Lung (tissue), 12 donors: Measurements from ENCODE around the gene MDK. TPM values are rescaled to one million over a fixed set of nuclear protein-coding genes. Genes with fewer than 3 reads are reported as not detected.

Source experiments
- ATAC-seq: fragments of 200-7000 bp; cut with Tn5 transposase; one replicate; pipeline ENCODE4 v1.9.1; 2020; ENCODE audit warnings: moderate number of reproducible peaks; ENCODE audit not compliant: insufficient read depth, low FRiP score
- DNase-seq, 3 donors: peaks; one replicate each; pipeline ENCODE4 v3.0.0-alpha.2; 2013 to 2017
- H3K27ac ChIP-seq, 2 donors: one replicate each; pipeline ENCODE4 v1.5.1; 2013; ENCODE audit warnings: mild to moderate bottlenecking in 2 of 2, moderate library complexity in 2 of 2, control low read depth in 1 of 2, inconsistent platforms in 1 of 2, low read depth in 1 of 2, low read length in 1 of 2
- H3K27me3 ChIP-seq, 3 donors: one replicate each; pipeline ENCODE4 v1.5.1; 2013; ENCODE audit warnings: low read length in 2 of 3; ENCODE audit not compliant: control insufficient read depth in 3 of 3, insufficient read depth in 3 of 3
- H3K36me3 ChIP-seq, 4 donors: one replicate each; pipeline ENCODE4 v1.5.1; 2013; ENCODE audit warnings: low read length in 4 of 4, mild to moderate bottlenecking in 1 of 4, moderate library complexity in 1 of 4; ENCODE audit not compliant: control insufficient read depth in 4 of 4, insufficient read depth in 4 of 4
- H3K4me1 ChIP-seq, 5 donors: one replicate each; pipeline ENCODE4 v1.5.1; 2013; ENCODE audit warnings: low read length in 5 of 5, mild to moderate bottlenecking in 2 of 5, moderate library complexity in 1 of 5; ENCODE audit not compliant: control insufficient read depth in 5 of 5, insufficient read depth in 5 of 5
- H3K4me3 ChIP-seq: one replicate; pipeline ENCODE4 v1.5.1; 2013; ENCODE audit warnings: mild to moderate bottlenecking, control low read depth, moderate library complexity
- H3K9ac ChIP-seq, 2 donors: one replicate each; pipeline ENCODE4 v1.5.1; 2013; ENCODE audit warnings: low read length in 2 of 2, control low read depth in 1 of 2; ENCODE audit not compliant: insufficient read depth in 1 of 2
- H3K9me3 ChIP-seq, 4 donors: one replicate each; pipeline ENCODE4 v1.5.1; 2013; ENCODE audit warnings: low read length in 3 of 4, mild to moderate bottlenecking in 1 of 4, moderate library complexity in 1 of 4; ENCODE audit not compliant: control insufficient read depth in 4 of 4, insufficient read depth in 3 of 4
- WGBS, 2 donors: extraction: QIAGEN DNeasy Blood & Tissue Kit; methylation state at CpG; one replicate each; pipeline ENCODE4 v1.1.7; 2013; 5-methylcytosine and 5-hydroxymethylcytosine counted together
- polyA plus RNA-seq, 2 donors: library from polyadenylated mRNA; stranded (reverse); fragments of 200-250 nt; gene quantifications; one replicate each; pipeline ENCODE4 v1.2.1, GENCODE V29; 2013
- total RNA-seq, 2 donors: library from RNA; depleted of rRNA in 1 of 2; stranded (reverse); fragments of >200 nt in 1 of 2; gene quantifications; one replicate each; pipeline ENCODE4 v1.2.1, GENCODE V29; 2014 to 2021
- TF ChIP-seq, protein P1 (sequence below): IDR thresholded peaks from 2 replicates; pipeline ENCODE4 v1.5.1; 2012; ENCODE audit warnings: mild to moderate bottlenecking; ENCODE audit errors: control extremely low read depth, extremely low read depth
- donor health status: control.
- donor health status: control.
- donor health status: Bipolar disorder and iron deficiency.
- donor health status: healthy.
- donor health status: DM: yes; HTN: yes; CAD: no.

MDK gene
- total and polyA plus RNA-seq, 4 donors, result 26.9 to 134 (median 41.5) TPM

DNA sequence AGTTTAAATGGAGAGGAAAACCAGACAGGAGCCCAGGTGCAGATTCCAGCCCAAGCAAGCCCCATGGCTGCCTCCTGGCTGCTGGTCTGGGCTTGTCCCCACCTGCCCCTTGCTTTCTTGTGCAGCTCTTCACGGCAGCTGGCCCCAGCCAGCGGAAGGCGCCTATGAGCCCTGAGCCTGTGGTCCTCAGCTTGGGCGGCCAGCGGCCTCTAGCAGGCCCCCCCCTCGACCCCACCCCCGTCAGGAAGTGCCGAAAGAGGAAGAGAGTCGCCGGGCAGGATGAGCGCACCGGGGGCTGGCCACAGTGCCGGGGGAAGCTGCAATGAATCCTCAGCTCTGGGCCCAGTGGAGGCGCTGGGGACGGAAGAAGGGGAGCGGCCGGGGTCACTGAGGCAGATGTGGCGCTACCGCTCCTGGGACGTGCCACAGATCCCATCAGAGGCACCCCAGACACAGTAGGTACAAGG is 36.3 kb upstream of the MDK start:
- H3K27me3 ChIP-seq, result peaks cover 0 to 5% (median 0%) of the 10 kb centered on the region in 3 donors
- DNase-seq, result peak in 2 of 3 donors; percentile 29 to 47
- TF ChIP-seq, protein P1, sequence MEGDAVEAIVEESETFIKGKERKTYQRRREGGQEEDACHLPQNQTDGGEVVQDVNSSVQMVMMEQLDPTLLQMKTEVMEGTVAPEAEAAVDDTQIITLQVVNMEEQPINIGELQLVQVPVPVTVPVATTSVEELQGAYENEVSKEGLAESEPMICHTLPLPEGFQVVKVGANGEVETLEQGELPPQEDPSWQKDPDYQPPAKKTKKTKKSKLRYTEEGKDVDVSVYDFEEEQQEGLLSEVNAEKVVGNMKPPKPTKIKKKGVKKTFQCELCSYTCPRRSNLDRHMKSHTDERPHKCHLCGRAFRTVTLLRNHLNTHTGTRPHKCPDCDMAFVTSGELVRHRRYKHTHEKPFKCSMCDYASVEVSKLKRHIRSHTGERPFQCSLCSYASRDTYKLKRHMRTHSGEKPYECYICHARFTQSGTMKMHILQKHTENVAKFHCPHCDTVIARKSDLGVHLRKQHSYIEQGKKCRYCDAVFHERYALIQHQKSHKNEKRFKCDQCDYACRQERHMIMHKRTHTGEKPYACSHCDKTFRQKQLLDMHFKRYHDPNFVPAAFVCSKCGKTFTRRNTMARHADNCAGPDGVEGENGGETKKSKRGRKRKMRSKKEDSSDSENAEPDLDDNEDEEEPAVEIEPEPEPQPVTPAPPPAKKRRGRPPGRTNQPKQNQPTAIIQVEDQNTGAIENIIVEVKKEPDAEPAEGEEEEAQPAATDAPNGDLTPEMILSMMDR, result no peak
- WGBS, 2 donors, result 13 to 28% methylated on average over 18 to 20 of the region's 20 CpGs
- H3K4me3 ChIP-seq, result peak overlapping the region; percentile 30
- H3K36me3 ChIP-seq, result no peaks in the 10 kb centered on the region
- H3K9ac ChIP-seq, result no peak overlapping the region
- peaks cover 4 to 40% (median 20%) of the 10 kb centered on the region in 5 donors for H3K4me1 ChIP-seq
- no peak for ATAC-seq
- peak overlapping the region; percentile 54 to 66 for H3K27ac ChIP-seq
- no peaks in the 10 kb centered on the region for H3K9me3 ChIP-seq

- H3K9ac ChIP-seq, result peak overlapping the region in 1 of 2 donors; percentile 47
- H3K36me3 ChIP-seq, result no peaks in the 10 kb centered on the region
- peak overlapping the region; percentile 30 for H3K4me3 ChIP-seq
- WGBS, 2 donors, result 20 to 44% methylated on average over 10 of the region's 10 CpGs
- H3K27ac ChIP-seq, result peak overlapping the region; percentile 26 to 66
- TF ChIP-seq, protein P1, result no peak
- H3K9me3 ChIP-seq, result no peaks in the 10 kb centered on the region
- peaks cover 0 to 5% (median 0%) of the 10 kb centered on the region in 3 donors for H3K27me3 ChIP-seq
- H3K4me1 ChIP-seq, result peaks cover 4 to 41% (median 20%) of the 10 kb centered on the region in 5 donors
- ATAC-seq (no peak), DNase-seq (no peak)
These were observed 35.5 kb upstream of the MDK start for GRCh38 chr11:46345881-46346484.

- peaks cover 4 to 36% (median 20%) of the 10 kb centered on the region in 5 donors for H3K4me1 ChIP-seq
- TF ChIP-seq, protein P1, result peak; percentile 76
These were observed 34.4 kb upstream of the MDK start, which contains the start of gene DGKZ for GRCh38 chr11:46346886-46347636. TSS of gene DGKZ (plus strand) at chr11:46347463. CDS start at chr11:46347660, 197 bp downstream.

More at GRCh38 chr11:46346886-46347636, 34.4 kb upstream of the MDK start, which contains the start of gene DGKZ:
- Histone ChIP-seq H3K9me3 (no peaks in the 10 kb centered on the region), H3K36me3 (no peaks in the 10 kb centered on the region), H3K27ac (peak within 1 kb of the TSS; percentile 41 to 76), H3K27me3 (peaks cover 0 to 5% (median 0%) of the 10 kb centered on the region in 3 donors), H3K4me3 (peak within 1 kb of the TSS; percentile 67), H3K9ac (peak within 1 kb of the TSS in 1 of 2 donors; percentile 47)
- 3 to 7% methylated on average over 34 to 80 of the region's 80 CpGs for WGBS, 2 donors
- peak; percentile 92 for ATAC-seq
- DNase-seq, result peak; percentile 82 to 91 (median 90)
